ENCODE data around the gene ERCC3.
A peak's percentile ranks its signal among the peaks of the same experiment; 100 is the strongest.

Gene ERCC3

DNA sequence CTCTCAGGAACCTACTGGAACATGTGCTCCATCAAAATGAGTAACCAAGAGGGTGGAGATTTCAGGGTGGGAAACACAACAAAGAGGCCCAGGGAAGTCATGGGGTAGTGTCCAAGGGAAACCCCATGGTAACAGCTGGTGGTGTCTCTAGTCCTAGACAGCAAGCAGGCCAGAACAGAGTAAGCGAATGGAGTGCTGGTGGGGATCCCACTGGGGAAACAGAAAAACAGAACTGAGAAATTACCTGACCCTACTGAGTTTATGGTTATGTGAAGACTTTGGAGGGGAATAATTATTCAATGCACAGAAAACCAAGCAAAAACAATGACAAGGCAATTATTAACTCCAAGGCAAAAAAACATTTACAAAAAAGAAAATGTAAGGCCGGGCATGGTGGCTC, 16.9 kb downstream of the ERCC3 start:
- no peak overlapping the region for H3K4me2 ChIP-seq (ENCODE audit: insufficient read depth, low read length)
- H3K4me1 ChIP-seq (ENCODE audit: insufficient read depth, low read length): no peaks in the 10 kb centered on the region
- H3K27me3 ChIP-seq (ENCODE audit: insufficient read depth, low read length, poor library complexity): no peaks in the 10 kb centered on the region
- no peak for ATAC-seq (ENCODE audit: insufficient read depth, low read depth)
- peaks cover 10% of the 10 kb centered on the region for H3K79me2 ChIP-seq (ENCODE audit: insufficient read depth, low read length)
- peaks cover 13% of the 10 kb centered on the region; the same call in 1 of the 2 replicates for H4K20me1 ChIP-seq (ENCODE audit: insufficient read depth, low read length)
- TF ChIP-seq CTCF (IDR thresholded peaks at IDR 0.05; ENCODE audit: borderline replicate concordance, extremely low read depth, low read length, poor library complexity, severe bottlenecking) (no peak), EZH2 (IDR thresholded peaks at IDR 0.05; ENCODE audit: borderline replicate concordance, low read depth, low read length, severe bottlenecking) (no peak)
- no peaks in the 10 kb centered on the region for H3K9me3 ChIP-seq (ENCODE audit: insufficient read depth, low read length, severe bottlenecking)
- DNase-seq: no peak
- no peak overlapping the region for H3K4me3 ChIP-seq (ENCODE audit: low read depth in 1 of 2, low read length in 2 of 2)
- peaks cover 90% of the 10 kb centered on the region for H3K36me3 ChIP-seq (ENCODE audit: insufficient read depth, low read length)
- H2AFZ ChIP-seq (ENCODE audit: low read depth, low read length): no peak overlapping the region
- no peak overlapping the region for H3K27ac ChIP-seq (ENCODE audit: low read length)
- H3K9ac ChIP-seq (ENCODE audit: low read depth, low read length): no peak overlapping the region

DNA sequence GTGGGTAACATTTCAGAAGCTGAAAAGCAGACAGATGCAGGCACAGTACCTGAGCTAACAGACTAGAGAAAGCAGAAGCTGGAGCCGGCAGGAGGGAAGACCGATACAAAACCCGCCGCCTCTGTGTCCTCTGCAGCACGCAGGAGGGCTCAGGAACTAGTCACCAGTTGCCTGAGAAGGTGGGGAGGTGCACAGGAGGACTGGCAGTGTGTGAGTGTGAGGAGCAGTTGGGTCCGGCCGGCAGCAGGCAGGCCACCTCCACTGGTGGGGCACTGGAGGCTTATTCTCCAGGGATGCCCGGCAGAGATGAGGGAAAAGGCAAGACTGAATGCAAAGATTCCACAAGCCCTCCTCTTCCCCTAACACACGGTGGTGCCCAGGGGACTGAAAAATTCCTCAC, 18.2 kb downstream of the ERCC3 start:
- ATAC-seq (ENCODE audit: insufficient read depth, low read depth) (no peak), DNase-seq (no peak)
- Histone ChIP-seq H3K4me3 (ENCODE audit: low read depth in 1 of 2, low read length in 2 of 2) (no peak overlapping the region), H3K9me3 (ENCODE audit: insufficient read depth, low read length, severe bottlenecking) (no peaks in the 10 kb centered on the region), H2AFZ (ENCODE audit: low read depth, low read length) (no peak overlapping the region), H4K20me1 (ENCODE audit: insufficient read depth, low read length) (peaks cover 10% of the 10 kb centered on the region; the same call in 1 of the 2 replicates), H3K36me3 (ENCODE audit: insufficient read depth, low read length) (peaks cover 90% of the 10 kb centered on the region), H3K27me3 (ENCODE audit: insufficient read depth, low read length, poor library complexity) (no peaks in the 10 kb centered on the region), H3K4me2 (ENCODE audit: insufficient read depth, low read length) (no peak overlapping the region), H3K4me1 (ENCODE audit: insufficient read depth, low read length) (no peaks in the 10 kb centered on the region), H3K79me2 (ENCODE audit: insufficient read depth, low read length) (peaks cover 6% of the 10 kb centered on the region), H3K9ac (ENCODE audit: low read depth, low read length) (no peak overlapping the region), H3K27ac (ENCODE audit: low read length) (no peak overlapping the region)
- TF ChIP-seq EZH2 (IDR thresholded peaks at IDR 0.05; ENCODE audit: borderline replicate concordance, low read depth, low read length, severe bottlenecking) (no peak), CTCF (IDR thresholded peaks at IDR 0.05; ENCODE audit: borderline replicate concordance, extremely low read depth, low read length, poor library complexity, severe bottlenecking) (no peak)

- H3K27me3 ChIP-seq (ENCODE audit: insufficient read depth, low read length, poor library complexity): no peaks in the 10 kb centered on the region
- TF ChIP-seq CTCF (IDR thresholded peaks at IDR 0.05; ENCODE audit: borderline replicate concordance, extremely low read depth, low read length, poor library complexity, severe bottlenecking) (no peak), EZH2 (IDR thresholded peaks at IDR 0.05; ENCODE audit: borderline replicate concordance, low read depth, low read length, severe bottlenecking) (no peak)
- H3K4me2 ChIP-seq (ENCODE audit: insufficient read depth, low read length): no peak overlapping the region
- H3K36me3 ChIP-seq (ENCODE audit: insufficient read depth, low read length): peaks cover 92% of the 10 kb centered on the region
- H2AFZ ChIP-seq (ENCODE audit: low read depth, low read length): no peak overlapping the region
- H3K27ac ChIP-seq (ENCODE audit: low read length): no peak overlapping the region
- H4K20me1 ChIP-seq (ENCODE audit: insufficient read depth, low read length): peaks cover 9% of the 10 kb centered on the region; the same call in 1 of the 2 replicates
- H3K9me3 ChIP-seq (ENCODE audit: insufficient read depth, low read length, severe bottlenecking): no peaks in the 10 kb centered on the region
- no peak overlapping the region for H3K4me3 ChIP-seq (ENCODE audit: low read depth in 1 of 2, low read length in 2 of 2)
- DNase-seq: no peak
- no peak overlapping the region for H3K9ac ChIP-seq (ENCODE audit: low read depth, low read length)
- no peaks in the 10 kb centered on the region for H3K4me1 ChIP-seq (ENCODE audit: insufficient read depth, low read length)
- ATAC-seq (ENCODE audit: insufficient read depth, low read depth): no peak
- H3K79me2 ChIP-seq (ENCODE audit: insufficient read depth, low read length): peaks cover 6% of the 10 kb centered on the region
Observed at GRCh38 chr2:127275356-127275755, 18.6 kb downstream of the ERCC3 start.

GRCh38 chr2:127270663-127271062, 23.3 kb downstream of the ERCC3 start:
- H3K27ac ChIP-seq (ENCODE audit: low read length): no peak overlapping the region
- H3K9me3 ChIP-seq (ENCODE audit: insufficient read depth, low read length, severe bottlenecking): no peaks in the 10 kb centered on the region
- H3K9ac ChIP-seq (ENCODE audit: low read depth, low read length): no peak overlapping the region
- no peak overlapping the region for H3K4me2 ChIP-seq (ENCODE audit: insufficient read depth, low read length)
- no peak overlapping the region for H2AFZ ChIP-seq (ENCODE audit: low read depth, low read length)
- H3K4me1 ChIP-seq (ENCODE audit: insufficient read depth, low read length): no peaks in the 10 kb centered on the region
- H3K27me3 ChIP-seq (ENCODE audit: insufficient read depth, low read length, poor library complexity): no peaks in the 10 kb centered on the region
- peaks cover 83% of the 10 kb centered on the region for H3K36me3 ChIP-seq (ENCODE audit: insufficient read depth, low read length)
- H3K4me3 ChIP-seq (ENCODE audit: low read depth in 1 of 2, low read length in 2 of 2): no peak overlapping the region
- TF ChIP-seq CTCF (IDR thresholded peaks at IDR 0.05; ENCODE audit: borderline replicate concordance, extremely low read depth, low read length, poor library complexity, severe bottlenecking) (peak; percentile 52), EZH2 (IDR thresholded peaks at IDR 0.05; ENCODE audit: borderline replicate concordance, low read depth, low read length, severe bottlenecking) (no peak)
- no peak for DNase-seq
- no peaks in the 10 kb centered on the region; the same call in 1 of the 2 replicates for H3K79me2 ChIP-seq (ENCODE audit: insufficient read depth, low read length)
- peaks cover 6% of the 10 kb centered on the region; the same call in 1 of the 2 replicates for H4K20me1 ChIP-seq (ENCODE audit: insufficient read depth, low read length)
- no peak; the same call in 2 of the 3 replicates for ATAC-seq (ENCODE audit: insufficient read depth, low read depth)

Measured in DND-41 (cell line).